ENCODE measurements around the gene SKOR1. TPM values are rescaled to one million over a fixed set of nuclear protein-coding genes. Genes with fewer than 3 reads are reported as not detected.
A peak's percentile ranks its signal among the peaks of the same experiment; 100 is the strongest.

The SKOR1 gene
- total and polyA plus RNA-seq, 10 of the 15 experiments (the other 5 are each of a cell fraction or from before 2014, with no cell fraction given) = 0.04 to 0.36 (median 0.10) TPM; not detected in 4

- TF ChIP-seq IRF3 (IDR thresholded peaks at IDR 0.05) = no peak
- TF ChIP-seq NFYA (IDR thresholded peaks at IDR 0.05; ENCODE audit: borderline replicate concordance, low read depth, low read length) = no peak
- no peak for TF ChIP-seq SREBF1 (IDR thresholded peaks at IDR 0.05; ENCODE audit: low read length)
- TF ChIP-seq RCOR1 (conservative IDR thresholded peaks at IDR 0.05; ENCODE audit: low read depth, low read length) = no peak
- TF ChIP-seq USF1 (IDR thresholded peaks at IDR 0.05; ENCODE audit: borderline replicate concordance, extremely low read length, insufficient read depth, low read depth, low read length) = no peak
- TF ChIP-seq STAT3 (IDR thresholded peaks at IDR 0.05; ENCODE audit: low read depth, low read length) = no peak
- no peak for TF ChIP-seq NR2C2 (IDR thresholded peaks at IDR 0.05; ENCODE audit: borderline replicate concordance, control insufficient read depth, insufficient read length, low read depth)
- no peak for TF ChIP-seq SUPT20H (IDR thresholded peaks at IDR 0.05; ENCODE audit: borderline replicate concordance, control insufficient read depth, low read depth, low read length)
- TF ChIP-seq EZH2 (IDR thresholded peaks at IDR 0.05; ENCODE audit: borderline replicate concordance, control insufficient read depth, low read depth, low read length) = no peak
- TF ChIP-seq CTCF (IDR thresholded peaks at IDR 0.05 in 2 of 3, conservative IDR thresholded peaks at IDR 0.05 in 1 of 3; ENCODE audit: control insufficient read depth in 2 of 3, extremely low read depth in 1 of 3, insufficient read depth in 1 of 3, low read depth in 3 of 3, low read length in 3 of 3) = peak; percentile 89 to 95 (median 92); a peak in 5 of 6 replicates
- TF ChIP-seq TCF12 (IDR thresholded peaks at IDR 0.05; ENCODE audit: low read depth, low read length) = no peak
- TF ChIP-seq POLR2AphosphoS5 (IDR thresholded peaks at IDR 0.05; ENCODE audit: low read length) = no peak
- TF ChIP-seq SMC3 (IDR thresholded peaks at IDR 0.05; ENCODE audit: borderline replicate concordance, low read length) = peak; percentile 96
- no peak; the same call in 1 of the 2 replicates for TF ChIP-seq POLR2A (IDR thresholded peaks at IDR 0.05; ENCODE audit: low read depth, low read length)
- TF ChIP-seq TCF3 (IDR thresholded peaks at IDR 0.05; ENCODE audit: borderline replicate concordance, insufficient read depth, low read depth, low read length) = no peak
- TF ChIP-seq USF2 (IDR thresholded peaks at IDR 0.05; ENCODE audit: borderline replicate concordance, low read depth, low read length) = no peak
- TF ChIP-seq CBX3 (IDR thresholded peaks at IDR 0.05; ENCODE audit: borderline replicate concordance, low read depth) = no peak
- TF ChIP-seq CHD4 (IDR thresholded peaks at IDR 0.05) = no peak
- TF ChIP-seq HDAC2 (IDR thresholded peaks at IDR 0.05) = no peak
- TF ChIP-seq CEBPB (IDR thresholded peaks at IDR 0.05; ENCODE audit: borderline replicate concordance in 1 of 2, low read depth in 2 of 2, low read length in 2 of 2) = no peak
- no peak for TF ChIP-seq SMAD5 (IDR thresholded peaks at IDR 0.05; ENCODE audit: low read depth)
- TF ChIP-seq BHLHE40 (IDR thresholded peaks at IDR 0.05; ENCODE audit: borderline replicate concordance in 1 of 2, low read depth in 2 of 2, low read length in 1 of 2) = peak; percentile 88 to 95
- no peak for TF ChIP-seq ZBTB4 (CRISPR knock-in tag; IDR thresholded peaks at IDR 0.05)
These were observed 38.2 kb downstream of the SKOR1 start (continued) for GRCh38 chr15:67863442-67863987.

All from GM12878 (cell line).